ENCODE measurements around the gene ZKSCAN4. TPM values are rescaled to one million over a fixed set of nuclear protein-coding genes. Genes with fewer than 3 reads are reported as not detected.
A peak's percentile ranks its signal among the peaks of the same experiment; 100 is the strongest.

The ZKSCAN4 gene
- total and polyA plus RNA-seq, 2 of the 8 experiments (the other 6 are each of a cell fraction or from before 2014, with no cell fraction given), result 2.2 to 6.6 TPM

DNA sequence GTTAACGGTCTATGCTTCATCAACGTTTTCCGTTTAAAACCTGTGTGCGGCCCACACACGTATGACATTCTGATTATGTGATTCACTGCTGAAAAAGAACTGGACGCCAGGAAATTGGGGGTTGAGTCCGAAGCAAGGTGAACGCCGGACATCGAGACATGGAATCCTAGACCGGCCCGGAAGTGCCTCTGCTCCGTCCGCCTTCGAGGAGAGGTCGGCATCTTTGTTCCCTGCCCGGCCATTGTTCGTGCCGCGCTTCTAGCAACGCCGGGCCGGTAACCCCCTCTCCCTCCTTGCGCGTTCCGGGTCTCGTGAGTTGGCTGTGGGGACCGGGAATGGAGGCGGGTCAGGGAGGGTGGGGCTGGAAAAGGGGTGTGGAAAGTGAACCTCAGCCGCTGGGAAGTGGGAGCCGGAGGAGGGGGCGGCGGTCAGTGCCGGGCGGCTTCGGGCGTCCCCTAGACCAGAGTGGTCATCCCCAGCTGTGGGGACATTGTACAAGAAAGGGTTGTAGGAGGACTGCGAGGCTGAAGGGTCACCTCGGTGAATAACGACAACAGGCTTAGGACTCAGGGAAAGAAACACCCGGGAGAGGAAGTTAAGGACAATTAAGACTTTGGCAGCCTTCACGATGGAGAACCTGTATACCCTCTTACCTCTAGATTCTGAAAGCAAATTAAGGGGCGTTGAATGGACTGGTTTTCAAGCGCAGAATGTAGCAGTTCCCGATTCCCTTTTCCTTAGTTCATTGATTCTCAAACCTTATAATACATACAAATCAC lies 26.8 kb downstream of the ZKSCAN4 start, which contains the start of gene ZSCAN9 (continued):
- TF ChIP-seq CTBP2 (IDR thresholded peaks at IDR 0.05; ENCODE audit: borderline replicate concordance, insufficient read depth, insufficient read length, low read length) (no peak), EZH2 (IDR thresholded peaks at IDR 0.05; ENCODE audit: low read depth, low read length, severe bottlenecking) (no peak), SP1 (IDR thresholded peaks at IDR 0.05; ENCODE audit: low read depth, low read length) (no peak), NRF1 (IDR thresholded peaks at IDR 0.05; ENCODE audit: low read depth, low read length) (no peak), TAF1 (IDR thresholded peaks at IDR 0.05; ENCODE audit: low read depth, low read length) (peak; percentile 93), CHD2 (IDR thresholded peaks at IDR 0.05; ENCODE audit: low read length) (no peak), ASH2L (IDR thresholded peaks at IDR 0.05; ENCODE audit: low read length) (peak; percentile 84), SIX5 (IDR thresholded peaks at IDR 0.05; ENCODE audit: low read depth, low read length) (peak; percentile 34; the same call in 1 of the 2 replicates), HDAC6 (IDR thresholded peaks at IDR 0.05; ENCODE audit: low read depth, low read length) (no peak), RXRA (IDR thresholded peaks at IDR 0.05; ENCODE audit: insufficient read depth, low read depth, low read length) (no peak), KDM5A (IDR thresholded peaks at IDR 0.05; ENCODE audit: low read length) (no peak; the same call in 1 of the 2 replicates), PHF8 (conservative IDR thresholded peaks at IDR 0.05; ENCODE audit: low read depth, low read length) (peak; percentile 52), RFX5 (IDR thresholded peaks at IDR 0.05; ENCODE audit: borderline replicate concordance, low read depth, low read length) (no peak), TAF7 (optimal IDR thresholded peaks at IDR 0.05; ENCODE audit: borderline replicate concordance, low read depth, low read length) (peak; percentile 83), HDAC2 (IDR thresholded peaks at IDR 0.05; ENCODE audit: borderline replicate concordance in 1 of 2, low read depth in 2 of 2, low read length in 2 of 2) (peak in 1 of 2 experiments; percentile 80; a peak in 1 of 4 replicates), MAFK (IDR thresholded peaks at IDR 0.05; ENCODE audit: low read depth, low read length) (no peak), JUND (IDR thresholded peaks at IDR 0.05; ENCODE audit: low read length) (no peak), POU5F1 (IDR thresholded peaks at IDR 0.05; ENCODE audit: low read depth, low read length) (no peak), JUN (IDR thresholded peaks at IDR 0.05; ENCODE audit: low read depth, low read length) (no peak), SUZ12 (IDR thresholded peaks at IDR 0.05; ENCODE audit: low read length) (no peak), FOSL1 (IDR thresholded peaks at IDR 0.05; ENCODE audit: insufficient read depth, low read depth, low read length) (no peak)
- TF ChIP-seq, protein P1, sequence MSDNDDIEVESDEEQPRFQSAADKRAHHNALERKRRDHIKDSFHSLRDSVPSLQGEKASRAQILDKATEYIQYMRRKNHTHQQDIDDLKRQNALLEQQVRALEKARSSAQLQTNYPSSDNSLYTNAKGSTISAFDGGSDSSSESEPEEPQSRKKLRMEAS (IDR thresholded peaks at IDR 0.05), result peak; percentile 71
- TF ChIP-seq, protein P2, sequence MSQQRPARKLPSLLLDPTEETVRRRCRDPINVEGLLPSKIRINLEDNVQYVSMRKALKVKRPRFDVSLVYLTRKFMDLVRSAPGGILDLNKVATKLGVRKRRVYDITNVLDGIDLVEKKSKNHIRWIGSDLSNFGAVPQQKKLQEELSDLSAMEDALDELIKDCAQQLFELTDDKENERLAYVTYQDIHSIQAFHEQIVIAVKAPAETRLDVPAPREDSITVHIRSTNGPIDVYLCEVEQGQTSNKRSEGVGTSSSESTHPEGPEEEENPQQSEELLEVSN (IDR thresholded peaks at IDR 0.05), result no peak
